Liver (tissue), 9 donors: Measurements from ENCODE around the gene SSBP2. TPM values are rescaled to one million over a fixed set of nuclear protein-coding genes. Genes with fewer than 3 reads are reported as not detected.

ENCODE experiments used
- DNase-seq: peaks from one replicate; pipeline ENCODE4 v3.0.0-alpha.2; 2017; ENCODE audit warnings: low spot score
- H3K27ac ChIP-seq, 2 donors: one replicate each; pipeline ENCODE4 v1.7.0; 2013; ENCODE audit warnings: inconsistent platforms in 2 of 2, low read length in 2 of 2, control low read depth in 1 of 2, low read depth in 1 of 2, mild to moderate bottlenecking in 1 of 2
- H3K27me3 ChIP-seq, 4 donors: one replicate each; pipeline versions ENCODE4 v1.6.1 to v1.7.0; 2013; ENCODE audit warnings: low read length in 3 of 4, inconsistent platforms in 1 of 4, mild to moderate bottlenecking in 1 of 4, moderate library complexity in 1 of 4; ENCODE audit not compliant: control insufficient read depth in 4 of 4, insufficient read depth in 4 of 4
- H3K36me3 ChIP-seq, 4 donors: one replicate each; pipeline versions ENCODE4 v1.6.1 to v1.7.0; 2013; ENCODE audit warnings: low read length in 3 of 4, mild to moderate bottlenecking in 3 of 4, low read depth in 1 of 4, moderate library complexity in 1 of 4; ENCODE audit not compliant: control insufficient read depth in 4 of 4, insufficient read depth in 3 of 4
- H3K4me1 ChIP-seq, 4 donors: one replicate each; pipeline versions ENCODE4 v1.6.1 to v1.7.0; 2013; ENCODE audit warnings: low read length in 3 of 4, mild to moderate bottlenecking in 3 of 4, moderate library complexity in 1 of 4; ENCODE audit not compliant: control insufficient read depth in 4 of 4, insufficient read depth in 4 of 4
- H3K4me3 ChIP-seq, 3 donors: one replicate each; pipeline versions ENCODE4 v1.6.1 to v1.7.0; 2013; ENCODE audit warnings: low read length in 3 of 3, control low read depth in 1 of 3, low read depth in 1 of 3, mild to moderate bottlenecking in 1 of 3
- H3K9ac ChIP-seq, 2 donors: one replicate each; pipeline ENCODE4 v1.7.0; 2013; ENCODE audit warnings: low read length in 2 of 2, mild to moderate bottlenecking in 2 of 2, moderate library complexity in 2 of 2, control low read depth in 1 of 2, low read depth in 1 of 2
- H3K9me3 ChIP-seq, 4 donors: one replicate each; pipeline versions ENCODE4 v1.6.1 to v1.7.0; 2013; ENCODE audit warnings: low read length in 3 of 4; ENCODE audit not compliant: control insufficient read depth in 4 of 4
- EGR1 ChIP-seq, 2 donors: IDR thresholded peaks; 2 replicates each; pipeline ENCODE4 v1.6.1; 2016 to 2018; ENCODE audit warnings: antibody characterized with exemption in 2 of 2, low read depth in 2 of 2
- FOXA1 ChIP-seq: IDR thresholded peaks from 2 replicates; pipeline ENCODE4 v1.6.1; 2016; ENCODE audit warnings: antibody characterized with exemption
- FOXA2 ChIP-seq: IDR thresholded peaks from 2 replicates; pipeline ENCODE4 v1.6.1; 2016; ENCODE audit warnings: antibody characterized with exemption
- GABPA ChIP-seq, 2 donors: IDR thresholded peaks in 1 of 2; conservative IDR thresholded peaks in 1 of 2; 2 replicates each; pipeline ENCODE4 v1.6.1; 2016; ENCODE audit warnings: antibody characterized with exemption in 2 of 2, mild to moderate bottlenecking in 1 of 2, moderate library complexity in 1 of 2
- HNF4G ChIP-seq: IDR thresholded peaks from 2 replicates; pipeline ENCODE4 v1.6.1; 2016; ENCODE audit warnings: antibody characterized with exemption
- JUND ChIP-seq, 2 donors: IDR thresholded peaks; 2 replicates each; pipeline ENCODE4 v1.6.1; 2016; ENCODE audit warnings: antibody characterized with exemption in 2 of 2
- MAX ChIP-seq: IDR thresholded peaks from 2 replicates; pipeline ENCODE4 v1.6.1; 2016; ENCODE audit warnings: antibody characterized with exemption
- RAD21 ChIP-seq, 2 donors: IDR thresholded peaks; 2 replicates each; pipeline ENCODE4 v1.6.1; 2016; ENCODE audit warnings: antibody characterized with exemption in 2 of 2, mild to moderate bottlenecking in 2 of 2
- REST ChIP-seq: IDR thresholded peaks from 2 replicates; pipeline ENCODE4 v1.6.1; 2016; ENCODE audit warnings: antibody characterized with exemption, mild to moderate bottlenecking
- RXRA ChIP-seq, 2 donors: IDR thresholded peaks; 2 replicates each; pipeline ENCODE4 v1.6.1; 2017 to 2018; ENCODE audit warnings: antibody characterized with exemption in 2 of 2, mild to moderate bottlenecking in 1 of 2
- TAF1 ChIP-seq: conservative IDR thresholded peaks from 2 replicates; pipeline ENCODE4 v1.6.1; 2016; ENCODE audit warnings: antibody characterized with exemption, mild to moderate bottlenecking
- ZBTB33 ChIP-seq: IDR thresholded peaks from 2 replicates; pipeline ENCODE4 v1.6.1; 2016; ENCODE audit warnings: antibody characterized with exemption
- WGBS: extraction: QIAGEN DNeasy Blood & Tissue Kit; methylation state at CpG from one replicate; pipeline ENCODE4 v1.1.7; 2013; 5-methylcytosine and 5-hydroxymethylcytosine counted together
- polyA plus RNA-seq, 2 donors: library from polyadenylated mRNA; stranded (reverse) in 1 of 2; unstranded in 1 of 2; fragments of 200-250 nt in 1 of 2; fragments of >200 nt in 1 of 2; fragmentation: Nextera tagmentation in 1 of 2; extraction: Ambion mirVana in 1 of 2; gene quantifications; one replicate each; pipeline versions ENCODE4 v1.2.1 to v1.2.3, GENCODE V29; 2013 to 2015
- total RNA-seq, 2 donors: library from RNA; depleted of rRNA; stranded (reverse); fragments of >200 nt; gene quantifications; one replicate each; pipeline ENCODE4 v1.2.3, GENCODE V29; 2014
- donor health status: healthy.
- donor health status: healthy.
- donor health status: healthy.
- donor health status: healthy.
- donor health status: healthy.

SSBP2 gene
- total and polyA plus RNA-seq, 4 donors, result 2.2 to 10.1 (median 4.1) TPM

GRCh38 chr5:81767097-81767496 lies 16.2 kb upstream of the SSBP2 start:
- no peak overlapping the region for H3K9ac ChIP-seq
- no peaks in the 10 kb centered on the region for H3K36me3 ChIP-seq
- no peak for TF ChIP-seq REST
- TF ChIP-seq FOXA2, result no peak
- H3K4me1 ChIP-seq, result no peaks in the 10 kb centered on the region
- DNase-seq, result no peak
- no peak overlapping the region for H3K27ac ChIP-seq
- 85% methylated on average over 8 of the region's 8 CpGs for WGBS
- H3K27me3 ChIP-seq, result no peaks in the 10 kb centered on the region
- no peak overlapping the region for H3K4me3 ChIP-seq
- H3K9me3 ChIP-seq, result no peaks in the 10 kb centered on the region

- Histone ChIP-seq H3K27ac (no peak overlapping the region), H3K4me3 (no peak overlapping the region), H3K9ac (no peak overlapping the region), H3K36me3 (no peaks in the 10 kb centered on the region), H3K27me3 (no peaks in the 10 kb centered on the region), H3K9me3 (no peaks in the 10 kb centered on the region), H3K4me1 (no peaks in the 10 kb centered on the region)
- no peak for DNase-seq
- no peak for TF ChIP-seq JUND (IDR thresholded peaks at IDR 0.05)
- no peak for TF ChIP-seq FOXA2
- WGBS, result 94% methylated on average over 7 of the region's 7 CpGs
These were observed 15.7 kb upstream of the SSBP2 start for GRCh38 chr5:81766611-81767010.

GRCh38 chr5:81763294-81763928 lies 12.5 kb upstream of the SSBP2 start:
- TF ChIP-seq FOXA1 (no peak), GABPA (IDR thresholded peaks at IDR 0.05 in 1 of 2, conservative IDR thresholded peaks at IDR 0.05 in 1 of 2) (no peak)
- Histone ChIP-seq H3K4me3 (no peak overlapping the region), H3K4me1 (no peaks in the 10 kb centered on the region), H3K27me3 (peaks cover 0 to 4% (median 0%) of the 10 kb centered on the region in 4 donors), H3K27ac (no peak overlapping the region), H3K36me3 (no peaks in the 10 kb centered on the region), H3K9ac (no peak overlapping the region), H3K9me3 (no peaks in the 10 kb centered on the region)
- 93% methylated on average over 4 of the region's 4 CpGs for WGBS
- DNase-seq, result no peak

GRCh38 chr5:81762853-81763252 lies 12.0 kb upstream of the SSBP2 start:
- TF ChIP-seq MAX (no peak), RXRA (IDR thresholded peaks at IDR 0.05) (no peak), ZBTB33 (no peak), HNF4G (no peak), GABPA (IDR thresholded peaks at IDR 0.05 in 1 of 2, conservative IDR thresholded peaks at IDR 0.05 in 1 of 2) (no peak), RAD21 (IDR thresholded peaks at IDR 0.05) (no peak), TAF1 (no peak), EGR1 (IDR thresholded peaks at IDR 0.05; ENCODE audit: low read depth in 2 of 2) (no peak), REST (no peak)
- Histone ChIP-seq H3K4me1 (no peaks in the 10 kb centered on the region), H3K36me3 (no peaks in the 10 kb centered on the region), H3K27me3 (peaks cover 0 to 4% (median 0%) of the 10 kb centered on the region in 4 donors), H3K27ac (no peak overlapping the region), H3K4me3 (no peak overlapping the region), H3K9me3 (no peaks in the 10 kb centered on the region), H3K9ac (no peak overlapping the region)
- no peak for DNase-seq
- 83% methylated on average over 4 of the region's 4 CpGs for WGBS
